HG03354 (cell line): ENCODE results near the gene TADA1.
"Not testable (repeated sequence)": the region's sequence is repeated elsewhere in the genome, so short reads cannot be mapped to it uniquely, and the experiment has no call there.

Experiments used
- ATAC-seq: cut with Tn5 transposase; IDR thresholded peaks from one replicate; pipeline ENCODE4 v1.9.1; 2021; ENCODE audit warnings: mild to moderate bottlenecking; ENCODE audit not compliant: unreplicated experiment, poor library complexity, severe bottlenecking

The TADA1 gene

DNA sequence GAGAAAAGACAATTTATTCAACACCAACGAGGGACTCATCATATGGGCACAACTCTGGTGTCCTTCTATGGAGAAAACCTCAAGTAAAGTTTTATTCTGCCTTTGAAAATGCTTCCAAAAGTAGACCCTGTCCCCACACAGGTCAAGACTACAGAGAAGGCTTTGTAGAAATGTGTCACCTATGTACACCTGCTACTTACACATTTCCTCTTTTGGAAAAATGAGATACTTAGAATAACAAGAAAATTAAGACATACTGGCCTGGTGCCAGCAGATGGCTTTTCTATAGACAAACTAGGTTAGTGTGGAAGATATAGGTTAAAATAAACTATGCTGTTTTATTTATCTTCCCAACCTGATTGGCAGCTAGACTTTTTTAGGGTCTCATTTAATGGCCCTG, 23.1 kb downstream of the TADA1 start:
- no peak for ATAC-seq

DNA sequence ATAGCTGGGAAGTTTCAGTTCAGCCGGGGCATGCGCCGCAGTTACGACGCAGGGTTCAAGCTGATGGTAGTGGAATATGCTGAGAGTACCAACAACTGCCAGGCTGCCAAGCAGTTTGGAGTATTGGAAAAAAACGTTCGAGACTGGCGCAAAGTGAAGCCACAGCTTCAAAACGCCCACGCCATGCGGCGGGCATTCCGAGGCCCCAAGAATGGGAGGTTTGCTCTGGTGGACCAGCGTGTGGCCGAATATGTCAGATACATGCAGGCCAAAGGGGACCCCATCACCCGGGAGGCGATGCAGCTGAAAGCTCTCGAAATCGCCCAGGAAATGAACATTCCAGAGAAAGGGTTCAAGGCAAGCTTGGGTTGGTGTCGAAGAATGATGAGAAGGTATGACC, 26.9 kb downstream of the TADA1 start:
- ATAC-seq: no peak

GRCh38 chr1:166848193-166848592, 27.9 kb downstream of the TADA1 start:
- no peak for ATAC-seq

DNA sequence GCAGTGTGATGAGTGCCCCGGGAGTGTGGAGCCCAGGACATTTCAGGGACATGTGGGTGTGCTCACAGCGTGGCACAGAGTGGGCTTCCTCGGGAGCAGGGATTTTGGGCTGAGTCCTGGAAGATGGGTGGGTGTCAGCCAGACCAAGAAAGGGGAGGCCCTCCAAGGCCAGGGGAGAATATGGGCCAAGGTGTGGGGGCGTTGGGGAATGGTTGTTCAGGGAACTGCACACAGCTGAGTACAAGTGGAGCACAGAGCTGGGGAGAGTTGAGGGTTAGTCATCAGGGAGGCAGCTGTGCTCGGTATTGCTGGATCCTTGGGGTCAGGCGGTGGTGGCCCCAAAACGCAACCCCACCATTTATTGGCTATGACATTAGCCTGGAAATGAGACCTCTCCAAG, 31.3 kb downstream of the TADA1 start:
- ATAC-seq: no peak

GRCh38 chr1:166843769-166844596, 32.1 kb downstream of the TADA1 start:
- ATAC-seq: no peak

- no peak for ATAC-seq
Observed at GRCh38 chr1:166843322-166843721, 32.7 kb downstream of the TADA1 start.

DNA sequence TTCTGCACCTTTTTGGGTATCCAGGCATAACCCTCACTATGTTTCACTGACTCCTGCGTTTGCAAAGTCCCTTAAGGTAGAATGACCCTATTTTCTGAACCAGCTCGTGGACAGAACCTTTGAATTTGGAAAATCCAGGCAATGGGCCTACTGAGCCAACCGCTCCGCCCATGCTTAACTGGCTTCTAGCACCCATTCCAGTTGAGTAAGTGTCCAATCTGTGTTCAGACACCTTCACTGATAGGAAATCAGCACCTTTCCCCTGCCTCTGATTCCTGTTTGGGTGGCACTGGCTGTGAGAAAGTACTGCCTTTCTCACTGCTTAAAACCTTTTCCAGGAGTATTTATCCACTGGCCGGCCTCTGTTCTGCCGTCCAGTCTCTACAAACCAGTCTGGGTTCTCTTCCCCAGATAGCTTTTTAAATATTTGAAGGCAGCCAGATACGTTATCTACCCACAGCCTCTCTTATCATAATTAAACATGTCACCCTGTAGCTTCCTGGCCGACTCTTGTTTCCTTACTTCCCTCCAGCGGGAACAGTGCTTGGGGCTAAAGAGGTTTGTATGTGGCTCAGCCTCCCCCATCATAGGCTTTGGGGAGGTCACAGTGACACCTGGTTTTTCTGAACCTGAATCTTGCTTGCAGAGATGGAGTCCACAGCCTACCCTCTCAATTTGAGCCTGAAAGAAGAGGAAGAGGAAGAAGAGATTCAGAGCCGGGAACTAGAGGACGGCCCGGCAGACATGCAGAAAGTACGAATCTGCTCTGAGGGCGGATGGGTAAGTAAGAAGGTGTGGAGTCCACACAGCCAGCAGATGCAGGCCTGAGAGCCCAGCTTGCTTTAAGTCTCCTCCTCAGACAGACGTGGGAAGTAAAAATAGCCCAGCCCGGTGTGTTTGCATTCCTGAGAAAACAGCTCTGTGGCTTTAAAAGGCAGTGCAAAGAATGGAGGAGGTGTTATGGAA, 35.5 kb downstream of the TADA1 start:
- no peak for ATAC-seq

DNA sequence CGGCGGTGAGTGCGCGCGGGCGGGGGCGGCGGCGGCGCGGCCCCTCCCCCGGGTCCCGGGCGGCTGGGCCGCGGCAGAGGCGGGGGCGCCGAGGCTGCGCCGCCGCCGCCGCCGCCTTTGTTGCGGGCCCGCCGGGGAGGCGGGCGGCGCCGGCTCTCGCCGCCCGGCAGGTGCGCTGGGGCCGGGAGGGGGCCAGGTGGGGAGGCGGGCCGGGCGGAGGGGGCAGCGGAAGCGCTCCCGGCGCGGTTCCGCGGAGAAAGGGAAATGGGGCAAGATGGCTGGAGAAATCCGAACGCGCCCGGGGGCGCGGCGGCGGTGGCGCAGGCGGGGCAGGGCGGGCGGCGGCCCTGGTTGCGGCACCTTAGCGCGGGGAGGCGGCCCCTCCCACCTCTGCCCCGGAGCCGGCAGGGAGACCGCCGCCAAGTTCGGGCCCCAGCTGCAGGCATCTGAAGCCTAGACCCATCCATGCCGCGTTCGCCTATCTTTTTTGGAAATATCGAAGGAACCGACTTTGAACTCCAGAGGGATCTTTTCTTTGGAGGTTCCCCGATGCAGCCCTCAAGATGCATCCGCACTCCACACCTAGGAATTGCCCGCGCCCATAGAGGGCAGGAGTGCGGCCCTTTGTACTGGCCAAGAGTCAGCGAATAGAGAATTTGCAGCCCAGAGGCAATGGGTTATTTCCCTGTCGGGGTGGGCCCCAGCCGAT, 36.3 kb downstream of the TADA1 start:
- ATAC-seq: peak; percentile 47

GRCh38 chr1:166838766-166839599, 37.1 kb downstream of the TADA1 start, which contains the start of gene POGK:
Gene POGK, plus strand, starts transcription at chr1:166839475. Its CDS starts 1,482 bp downstream, at chr1:166840957.
- peak; percentile 95 for ATAC-seq

DNA sequence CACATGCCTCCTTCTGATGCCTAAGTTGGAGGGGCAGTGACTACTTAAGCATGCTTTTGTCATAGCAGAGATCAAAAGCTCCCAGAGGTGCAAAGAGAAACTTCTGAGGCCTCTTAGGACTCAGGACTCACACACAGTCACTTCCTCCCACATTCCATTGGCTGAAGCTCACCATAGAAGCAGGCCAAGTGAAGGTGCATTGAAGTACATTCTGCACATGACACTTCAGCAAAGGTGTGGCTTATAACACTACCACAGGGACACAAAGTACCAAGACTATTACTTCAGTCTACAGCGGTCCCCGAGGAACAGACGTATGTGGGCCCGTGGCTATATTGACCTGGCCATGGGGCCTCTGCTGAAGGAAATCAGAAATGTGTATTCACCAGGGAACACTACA, 39.3 kb downstream of the TADA1 start:
- no peak for ATAC-seq

DNA sequence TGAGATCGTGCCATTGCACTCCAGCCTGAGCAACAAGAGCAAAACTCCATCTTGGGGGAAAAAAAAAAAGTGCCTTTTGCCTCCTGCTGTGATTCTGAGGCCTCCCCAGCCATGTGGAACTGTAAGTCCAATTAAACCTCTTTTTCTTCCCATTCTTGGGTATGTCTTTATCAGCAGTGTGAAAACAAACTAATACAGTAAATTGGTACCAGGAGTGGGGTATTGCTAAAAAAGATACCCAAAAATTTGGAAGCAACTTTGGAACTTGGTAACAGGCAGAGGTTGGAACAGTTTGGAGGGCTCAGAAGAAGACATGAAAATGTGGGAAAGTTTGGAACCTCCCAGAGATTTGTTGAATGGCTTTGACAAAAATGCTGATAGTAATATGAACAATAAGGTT, 46.3 kb downstream of the TADA1 start:
- not testable (repeated sequence) for ATAC-seq

DNA sequence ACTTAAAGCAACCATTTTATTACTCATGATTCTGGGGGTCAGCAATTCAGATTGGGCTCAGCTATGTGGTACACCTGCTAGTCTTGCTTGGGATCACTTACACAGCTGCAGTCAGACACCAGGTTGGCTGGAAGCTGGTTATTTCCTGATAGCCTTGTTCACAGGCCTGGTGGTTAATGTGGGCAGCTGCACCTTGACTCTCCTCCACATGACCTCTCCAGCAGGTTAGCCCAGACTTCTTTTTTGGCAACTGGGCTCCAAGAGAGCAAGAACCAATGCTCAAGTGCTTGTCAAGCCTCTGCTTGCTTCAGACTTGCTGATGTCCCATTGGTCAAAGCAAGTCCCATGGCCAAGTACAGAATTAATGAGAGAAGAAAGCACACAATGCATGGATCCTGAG, 48.6 kb downstream of the TADA1 start:
- no peak for ATAC-seq

GRCh38 chr1:166822385-166822784, 53.7 kb downstream of the TADA1 start:
- ATAC-seq: peak; percentile 67

DNA sequence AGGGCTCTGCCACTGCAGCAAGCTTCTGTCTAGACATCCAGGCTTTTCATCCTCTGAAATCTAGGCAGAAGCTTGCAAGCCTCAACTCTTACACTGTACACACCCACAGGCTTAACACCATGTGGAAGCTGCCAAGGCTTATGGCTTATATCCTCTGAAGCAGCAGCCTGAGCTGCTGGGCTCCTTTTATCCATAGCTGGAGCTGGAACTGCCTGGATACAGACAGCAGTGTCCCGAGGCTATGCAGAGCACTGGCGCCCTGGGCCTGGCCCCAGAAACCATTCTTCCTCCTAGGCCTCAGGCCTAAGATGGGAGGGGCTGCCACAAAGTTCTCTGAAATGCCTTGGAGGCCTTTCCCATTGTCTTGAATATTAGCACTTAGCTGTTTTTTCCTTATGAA, 56.1 kb downstream of the TADA1 start:
- ATAC-seq: no peak

- ATAC-seq: no peak
Observed at GRCh38 chr1:166814611-166815010, 61.5 kb downstream of the TADA1 start.

- ATAC-seq: no peak
Observed at GRCh38 chr1:166813508-166814223, 62.4 kb downstream of the TADA1 start.

DNA sequence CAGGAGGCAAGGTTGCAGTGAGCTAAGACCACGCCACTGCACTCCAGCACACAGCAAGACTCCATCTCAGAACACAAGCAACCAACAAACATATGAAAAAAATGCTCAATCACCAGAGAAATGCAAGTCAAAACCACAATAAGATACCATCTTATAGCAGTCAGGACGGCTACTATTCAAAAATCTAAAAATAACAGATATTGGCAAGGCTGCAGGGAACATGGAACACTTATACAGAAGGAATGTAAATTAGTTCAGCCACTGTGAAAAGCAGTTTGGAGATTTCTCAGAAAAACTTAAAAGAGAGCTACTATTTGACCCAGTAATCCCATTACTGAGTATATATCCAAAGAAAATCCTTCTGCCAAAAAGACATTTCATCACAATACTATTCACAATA, 64.4 kb downstream of the TADA1 start:
- no peak for ATAC-seq

- ATAC-seq: no peak
Observed at GRCh38 chr1:166808952-166809351, 67.1 kb downstream of the TADA1 start.
